NB4 (cell line): ENCODE measurements around the gene COTL1.

Source experiments
- CTCF ChIP-seq: IDR thresholded peaks from one replicate; pipeline ENCODE4 v1.5.1; 2012; ENCODE audit warnings: low read depth, low read length
- MAX ChIP-seq: IDR thresholded peaks from 2 replicates; pipeline ENCODE4 v1.6.1; 2011; ENCODE audit warnings: low read depth, low read length
- MYC ChIP-seq: IDR thresholded peaks from 2 replicates; pipeline ENCODE4 v1.6.1; 2011; ENCODE audit warnings: low read depth, low read length
- POLR2A ChIP-seq: IDR thresholded peaks from 2 replicates; pipeline ENCODE4 v1.6.1; 2011; ENCODE audit warnings: mild to moderate bottlenecking; ENCODE audit not compliant: insufficient read length; ENCODE audit errors: extremely low read depth

- no peak for TF ChIP-seq CTCF
- TF ChIP-seq MYC = no peak
- no peak for TF ChIP-seq MAX
- TF ChIP-seq POLR2A = no peak
Measured at GRCh38 chr16:84643674-84644073, 25.8 kb upstream of the COTL1 start.
